ENCODE measurements around the gene SIGMAR1. TPM values are rescaled to one million over a fixed set of nuclear protein-coding genes. Genes with fewer than 3 reads are reported as not detected.

Gene SIGMAR1
- total RNA-seq, 1 experiment from 2014 or later: 165 TPM

- CTCF ChIA-PET: interaction anchor here (1.1 kb wide), 1 partner anchor 21 kb away, joined by 3 read pairs; no protein-coding TSS in a partner anchor
- intact Hi-C loops (cut with micrococcal nuclease; ENCODE audit: unreplicated experiment): loop anchor here (2.0 kb wide), 1 partner anchor 22 kb away; no protein-coding TSS in a partner anchor
- Histone ChIP-seq H3K36me3 (ENCODE audit: insufficient read depth, low read length, poor library complexity, severe bottlenecking) (peaks cover 3% of the 10 kb centered on the region), H3K27me3 (replicated peaks; ENCODE audit: insufficient read depth, low read depth, low read length, poor library complexity) (no peaks in the 10 kb centered on the region), H3K4me1 (ENCODE audit: insufficient read depth, low read length, poor library complexity, severe bottlenecking) (peaks cover 3% of the 10 kb centered on the region), H3K27ac (ENCODE audit: low read depth, low read length, poor library complexity, severe bottlenecking) (peak overlapping the region; percentile 96), H3K4me3 (ENCODE audit: low read depth, low read length, poor library complexity, severe bottlenecking) (peak overlapping the region; percentile 91), H3K9me3 (ENCODE audit: low read depth, low read length, poor library complexity, severe bottlenecking) (no peaks in the 10 kb centered on the region)
- BruUV-seq (replicated peaks): no TSS peak
- DNase-seq (ENCODE audit: low spot score): peak; percentile 86
- POLR2A ChIA-PET (ENCODE audit: low non-redundant PET): no interaction called here
- TF ChIP-seq CTCF (conservative IDR thresholded peaks at IDR 0.05; ENCODE audit: low read depth, low read length) (peak; percentile 91), EZH2 (IDR thresholded peaks at IDR 0.05; ENCODE audit: borderline replicate concordance, low read depth, low read length, poor library complexity, severe bottlenecking) (no peak)
These were observed 24.7 kb downstream of the SIGMAR1 start for GRCh38 chr9:34612788-34613390.

- no TSS peak for BruUV-seq (replicated peaks)
- Histone ChIP-seq H3K4me3 (ENCODE audit: low read depth, low read length, poor library complexity, severe bottlenecking) (peak within 1 kb of the TSS; percentile 91), H3K4me1 (ENCODE audit: insufficient read depth, low read length, poor library complexity, severe bottlenecking) (peaks cover 3% of the 10 kb centered on the region), H3K36me3 (ENCODE audit: insufficient read depth, low read length, poor library complexity, severe bottlenecking) (peaks cover 3% of the 10 kb centered on the region), H3K27ac (ENCODE audit: low read depth, low read length, poor library complexity, severe bottlenecking) (peak within 1 kb of the TSS; percentile 96), H3K9me3 (ENCODE audit: low read depth, low read length, poor library complexity, severe bottlenecking) (no peaks in the 10 kb centered on the region), H3K27me3 (replicated peaks; ENCODE audit: insufficient read depth, low read depth, low read length, poor library complexity) (no peaks in the 10 kb centered on the region)
- POLR2A ChIA-PET (ENCODE audit: low non-redundant PET): no interaction called here
- TF ChIP-seq EZH2 (IDR thresholded peaks at IDR 0.05; ENCODE audit: borderline replicate concordance, low read depth, low read length, poor library complexity, severe bottlenecking) (no peak), CTCF (conservative IDR thresholded peaks at IDR 0.05; ENCODE audit: low read depth, low read length) (no peak)
- CTCF ChIA-PET: interaction anchor here (0.8 to 1.3 kb wide), 3 partner anchors 21 to 35 kb away, joined by 3 to 5 read pairs (median 3); partner anchors contain the start of gene GALT
- intact Hi-C loops (cut with micrococcal nuclease; ENCODE audit: unreplicated experiment): loop anchor here (2.0 kb wide), 1 partner anchor 23 kb away; no protein-coding TSS in a partner anchor
- DNase-seq (ENCODE audit: low spot score): peak; percentile 93
These were observed 25.5 kb downstream of the SIGMAR1 start, which contains the start of gene RPP25L for GRCh38 chr9:34611811-34612787. Gene RPP25L (minus strand): TSS chr9:34612097. CDS start chr9:34611296, 801 bp downstream.

- Histone ChIP-seq H3K27ac (ENCODE audit: low read depth, low read length, poor library complexity, severe bottlenecking) (peak overlapping the region; percentile 96), H3K4me1 (ENCODE audit: insufficient read depth, low read length, poor library complexity, severe bottlenecking) (peaks cover 3% of the 10 kb centered on the region), H3K36me3 (ENCODE audit: insufficient read depth, low read length, poor library complexity, severe bottlenecking) (peaks cover 3% of the 10 kb centered on the region), H3K9me3 (ENCODE audit: low read depth, low read length, poor library complexity, severe bottlenecking) (no peaks in the 10 kb centered on the region), H3K4me3 (ENCODE audit: low read depth, low read length, poor library complexity, severe bottlenecking) (peak overlapping the region; percentile 91), H3K27me3 (replicated peaks; ENCODE audit: insufficient read depth, low read depth, low read length, poor library complexity) (no peaks in the 10 kb centered on the region)
- no peak for DNase-seq (ENCODE audit: low spot score)
- TF ChIP-seq CTCF (conservative IDR thresholded peaks at IDR 0.05; ENCODE audit: low read depth, low read length) (no peak), EZH2 (IDR thresholded peaks at IDR 0.05; ENCODE audit: borderline replicate concordance, low read depth, low read length, poor library complexity, severe bottlenecking) (no peak)
- CTCF ChIA-PET: interaction anchor here (1.3 kb wide), 1 partner anchor 36 kb away, joined by 3 read pairs; the partner anchor contains the start of gene GALT
- intact Hi-C loops (cut with micrococcal nuclease; ENCODE audit: unreplicated experiment): no loop called here
- TSS peak; percentile 65 for BruUV-seq (replicated peaks)
- POLR2A ChIA-PET (ENCODE audit: low non-redundant PET): no interaction called here
These were observed 26.3 kb downstream of the SIGMAR1 start for GRCh38 chr9:34611251-34611810.
